PC-3 (cell line): ENCODE results near the gene RNF5.

Source experiments
- EZH2 ChIP-seq: fragments of 300-600 bp; sonication (generic); IDR thresholded peaks from one replicate; pipeline ENCODE4 v1.6.1; 2017; ENCODE audit warnings: antibody characterized with exemption, mild to moderate bottlenecking, low read length; ENCODE audit not compliant: unreplicated experiment
- EZH2phosphoT487 ChIP-seq: fragments of 300-600 bp; sonication (generic); IDR thresholded peaks from 2 replicates; pipeline ENCODE4 v1.6.1; 2018; ENCODE audit warnings: mild to moderate bottlenecking, antibody characterized with exemption, low read length, borderline replicate concordance
- TF ChIP-seq, protein P1 (sequence below): fragments of 300-600 bp; sonication (generic); conservative IDR thresholded peaks from 2 replicates; pipeline ENCODE4 v1.5.1; 2017; ENCODE audit warnings: antibody characterized with exemption, low read depth, mild to moderate bottlenecking, low read length

GRCh38 chr6:32177183-32177787, 920 bp upstream of the RNF5 start:
- TF ChIP-seq, protein P1, sequence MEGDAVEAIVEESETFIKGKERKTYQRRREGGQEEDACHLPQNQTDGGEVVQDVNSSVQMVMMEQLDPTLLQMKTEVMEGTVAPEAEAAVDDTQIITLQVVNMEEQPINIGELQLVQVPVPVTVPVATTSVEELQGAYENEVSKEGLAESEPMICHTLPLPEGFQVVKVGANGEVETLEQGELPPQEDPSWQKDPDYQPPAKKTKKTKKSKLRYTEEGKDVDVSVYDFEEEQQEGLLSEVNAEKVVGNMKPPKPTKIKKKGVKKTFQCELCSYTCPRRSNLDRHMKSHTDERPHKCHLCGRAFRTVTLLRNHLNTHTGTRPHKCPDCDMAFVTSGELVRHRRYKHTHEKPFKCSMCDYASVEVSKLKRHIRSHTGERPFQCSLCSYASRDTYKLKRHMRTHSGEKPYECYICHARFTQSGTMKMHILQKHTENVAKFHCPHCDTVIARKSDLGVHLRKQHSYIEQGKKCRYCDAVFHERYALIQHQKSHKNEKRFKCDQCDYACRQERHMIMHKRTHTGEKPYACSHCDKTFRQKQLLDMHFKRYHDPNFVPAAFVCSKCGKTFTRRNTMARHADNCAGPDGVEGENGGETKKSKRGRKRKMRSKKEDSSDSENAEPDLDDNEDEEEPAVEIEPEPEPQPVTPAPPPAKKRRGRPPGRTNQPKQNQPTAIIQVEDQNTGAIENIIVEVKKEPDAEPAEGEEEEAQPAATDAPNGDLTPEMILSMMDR: no peak
- TF ChIP-seq EZH2phosphoT487: no peak
- TF ChIP-seq EZH2: no peak
